HS-27A (cell line): Measurements from ENCODE around the gene EPB41L2.

Experiments
- DNase-seq: peaks from one replicate; pipeline ENCODE4 v3.0.0-alpha.2; 2012; ENCODE audit warnings: low read depth, missing footprints

The EPB41L2 gene

GRCh38 chr6:131061751-131062119 is 1.3 kb downstream of the EPB41L2 start:
- DNase-seq, result no peak

- no peak for DNase-seq
Observed at GRCh38 chr6:131061041-131061750, 1.8 kb downstream of the EPB41L2 start.

GRCh38 chr6:131060311-131060710 is 2.7 kb downstream of the EPB41L2 start:
- no peak for DNase-seq

DNA sequence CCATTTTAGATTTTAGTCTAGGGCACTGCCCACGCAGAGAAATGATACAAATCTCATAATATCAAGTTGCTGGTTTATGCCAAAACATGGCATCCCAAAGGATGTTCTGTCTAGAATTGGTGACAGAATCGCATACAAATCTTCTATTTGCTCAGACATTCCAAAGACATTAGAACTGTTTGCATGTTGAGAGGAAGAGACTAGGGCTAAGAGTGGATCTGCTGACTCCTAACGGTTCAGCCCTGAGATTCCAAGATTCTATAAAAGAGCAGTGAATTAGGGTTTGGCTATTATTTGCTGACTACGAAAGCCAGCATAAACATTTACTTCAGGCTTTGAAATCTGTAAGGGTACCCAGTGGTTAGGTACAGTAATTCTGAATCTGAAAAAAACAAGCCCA is 3.6 kb downstream of the EPB41L2 start:
- DNase-seq, result no peak

- DNase-seq, result no peak
Observed at GRCh38 chr6:131058236-131058635, 4.8 kb downstream of the EPB41L2 start.

GRCh38 chr6:131054392-131055250 is 8.4 kb downstream of the EPB41L2 start:
- no peak for DNase-seq

DNA sequence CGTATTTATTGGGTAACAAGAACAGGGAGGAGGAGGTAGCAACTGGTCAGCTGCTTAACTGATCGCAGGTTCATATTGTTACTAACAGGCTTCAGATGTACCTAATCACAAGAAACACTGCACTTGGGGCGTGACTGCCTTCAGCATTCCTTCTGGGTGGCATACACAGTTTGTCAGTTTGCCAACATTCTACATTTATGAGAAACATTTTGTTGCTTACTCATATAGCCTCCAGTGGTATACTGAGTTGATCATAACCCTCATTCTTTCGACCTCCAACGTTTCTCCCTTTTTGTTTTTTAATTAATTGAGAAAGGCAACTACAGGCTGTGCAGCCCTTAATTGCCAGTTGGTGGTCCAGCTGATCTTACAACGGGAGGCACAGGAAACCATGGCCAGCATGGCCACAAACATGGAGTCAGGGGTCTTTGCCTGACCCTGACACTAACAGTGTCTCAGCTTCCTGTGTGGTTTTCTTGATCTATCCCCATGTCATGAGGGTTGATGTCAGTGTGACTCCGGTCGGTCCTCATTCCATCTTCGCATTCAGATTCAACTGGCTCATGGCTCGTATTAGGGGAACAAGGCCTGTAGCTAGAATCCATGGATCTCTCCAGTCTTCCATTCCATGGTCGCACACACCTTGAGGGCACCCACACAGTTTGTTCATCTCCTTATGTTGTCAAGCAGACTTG is 9.4 kb downstream of the EPB41L2 start:
- no peak for DNase-seq

DNA sequence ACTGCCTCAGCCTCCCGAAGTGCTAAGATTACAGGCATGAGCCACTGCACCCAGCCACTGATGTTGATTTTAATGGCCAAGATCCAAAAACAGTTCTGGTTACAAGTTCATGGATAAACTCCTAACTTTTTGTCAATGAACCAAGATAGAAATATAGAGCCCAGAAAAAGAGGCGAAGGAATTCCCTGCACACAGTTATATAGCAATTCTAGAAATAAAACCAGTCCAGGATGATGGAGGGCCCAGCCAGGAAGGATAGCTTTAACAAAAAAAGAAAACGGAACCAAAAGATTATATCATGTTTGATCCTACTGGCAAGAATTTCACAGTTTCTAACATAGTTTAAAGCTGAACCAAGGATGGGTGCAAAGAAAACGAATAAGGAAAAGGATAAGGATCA is 10.9 kb downstream of the EPB41L2 start:
- no peak for DNase-seq

DNA sequence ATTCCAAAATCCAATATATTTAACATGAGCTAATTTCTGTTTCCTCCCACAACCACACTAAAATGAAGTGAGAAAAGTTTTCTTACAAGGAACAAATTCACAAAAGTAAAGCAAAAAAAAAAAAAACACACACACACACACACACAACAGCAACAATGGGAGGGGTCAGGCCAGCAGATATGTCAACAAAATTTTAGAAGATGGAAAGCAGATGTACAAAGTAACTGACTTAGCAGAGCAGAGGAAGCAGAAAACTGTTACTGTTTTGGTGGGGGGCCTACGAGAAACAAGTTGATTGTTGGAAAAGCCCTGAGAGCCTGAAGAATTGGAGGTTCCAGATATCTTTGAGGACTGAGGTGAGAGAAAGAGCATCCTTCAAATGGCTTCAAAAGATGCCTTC is 11.7 kb downstream of the EPB41L2 start:
- DNase-seq, result no peak

DNA sequence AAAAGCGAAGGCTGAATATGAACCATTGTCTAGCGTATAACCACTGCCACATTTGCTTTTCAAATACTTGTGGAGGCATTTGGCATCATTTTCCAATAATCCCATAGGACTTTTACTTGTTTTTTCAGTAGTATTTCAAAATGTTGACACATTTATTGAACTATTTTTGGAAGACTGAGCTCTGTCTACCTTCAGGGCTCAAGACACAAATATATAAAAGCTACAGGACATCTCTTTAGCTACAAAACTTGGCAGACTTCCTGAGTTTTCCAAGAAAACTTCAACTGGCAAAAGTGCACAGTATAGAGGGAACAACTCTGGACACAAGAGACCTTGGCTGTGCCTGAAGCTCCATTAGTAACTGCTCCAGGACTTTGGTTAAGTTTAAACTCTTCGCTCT is 13.4 kb downstream of the EPB41L2 start:
- no peak for DNase-seq

DNA sequence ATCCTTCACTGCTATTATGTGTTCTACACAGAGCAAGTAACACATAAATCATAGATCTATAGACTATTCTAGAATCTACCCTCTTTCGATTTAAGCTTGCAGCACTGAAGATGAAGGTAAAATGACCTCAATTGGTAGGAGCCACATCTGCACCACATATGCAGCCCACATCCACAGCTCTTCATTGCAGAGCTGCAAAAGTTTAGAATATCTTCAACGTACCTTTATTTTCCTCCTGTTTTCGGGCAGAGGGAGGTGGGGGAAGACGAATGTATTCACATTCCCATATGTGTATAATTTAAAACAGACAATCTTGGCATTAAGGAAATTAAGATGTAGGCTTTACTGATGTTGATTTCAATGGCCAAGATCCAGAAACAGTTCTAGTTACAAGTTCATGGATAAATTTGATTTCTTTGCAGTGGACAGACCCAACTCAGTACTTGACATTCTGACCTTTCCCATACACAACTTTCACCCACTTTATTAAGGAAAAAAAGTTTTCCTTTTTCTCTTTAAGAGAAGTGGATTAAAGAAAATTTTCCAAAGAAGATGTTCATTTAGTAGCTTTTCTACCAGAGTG is 14.0 kb downstream of the EPB41L2 start:
- DNase-seq, result no peak

DNA sequence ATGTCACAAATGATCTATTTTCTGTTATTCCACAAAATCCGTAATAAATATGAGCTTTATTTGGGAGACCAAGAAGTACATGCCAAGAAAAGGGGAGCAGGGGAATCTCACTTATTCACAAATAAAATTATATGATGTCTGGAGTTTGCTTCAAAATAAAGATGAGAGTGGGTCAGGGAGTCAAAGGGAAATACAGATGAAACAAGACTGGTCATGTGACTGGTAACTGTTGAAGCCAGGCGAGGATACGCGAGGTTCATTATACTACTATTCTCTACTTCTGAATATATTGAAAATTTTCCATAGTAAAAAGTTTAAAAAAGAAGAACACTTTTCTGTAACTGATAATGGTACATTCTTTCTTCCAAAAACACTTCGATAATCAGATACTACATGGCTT is 14.6 kb downstream of the EPB41L2 start:
- no peak for DNase-seq

DNA sequence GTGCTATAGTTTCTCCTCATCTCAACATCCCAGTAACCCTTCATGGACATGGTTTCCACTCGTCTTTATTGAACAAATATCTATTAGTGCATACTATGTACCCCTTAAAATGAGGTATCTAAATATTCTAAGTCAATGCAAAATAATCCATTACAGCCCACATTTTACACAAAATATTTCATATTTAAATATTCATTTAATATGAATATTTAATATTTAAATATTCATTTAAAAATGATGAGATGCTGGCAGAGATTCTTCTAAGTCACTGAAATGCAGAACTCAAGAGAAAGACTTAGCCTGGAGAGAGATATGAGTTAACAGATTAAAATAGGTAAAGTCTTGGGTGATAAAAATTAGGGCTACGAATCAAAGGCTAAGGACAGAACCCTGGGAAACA is 17.9 kb downstream of the EPB41L2 start:
- no peak for DNase-seq

- DNase-seq, result no peak
Observed at GRCh38 chr6:131043902-131044447, 19.1 kb downstream of the EPB41L2 start.

GRCh38 chr6:131042664-131043063 is 20.4 kb downstream of the EPB41L2 start:
- no peak for DNase-seq

DNA sequence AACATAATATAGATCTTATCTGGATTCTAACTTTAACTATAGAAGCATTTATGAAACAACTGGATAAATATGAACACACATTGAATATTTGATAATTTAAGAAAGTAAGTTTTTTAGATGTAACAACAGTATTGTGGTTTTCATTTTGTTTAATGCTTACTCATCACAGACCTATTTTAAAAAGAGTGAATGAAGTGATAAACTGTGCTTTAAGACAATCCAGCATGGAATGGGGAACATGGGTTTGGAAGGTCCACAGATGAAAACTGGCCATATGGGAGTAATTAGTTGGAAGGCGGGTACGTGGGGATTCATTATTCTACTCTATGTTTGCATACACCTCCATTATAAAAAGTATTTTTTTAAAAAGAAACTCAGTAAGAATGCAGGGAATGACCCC is 21.2 kb downstream of the EPB41L2 start:
- no peak for DNase-seq

DNA sequence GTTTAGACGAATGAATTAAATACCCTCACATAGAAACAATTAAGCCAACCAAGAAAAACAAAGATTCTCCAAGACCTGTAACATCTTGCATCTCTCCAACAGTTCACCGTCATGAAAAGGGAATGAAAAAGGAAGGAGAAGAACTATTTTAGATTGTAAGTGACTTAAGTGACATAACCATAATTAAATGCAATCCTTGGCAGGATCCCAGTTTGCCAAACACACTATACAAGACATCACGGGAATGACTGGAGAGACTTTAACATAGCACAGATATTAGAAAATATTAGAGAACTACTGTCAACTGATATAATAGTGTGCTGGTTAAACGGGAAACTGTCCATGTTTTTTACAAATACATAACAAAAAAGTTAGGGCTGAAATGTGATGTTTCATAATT is 22.2 kb downstream of the EPB41L2 start:
- DNase-seq, result no peak

- no peak for DNase-seq
Observed at GRCh38 chr6:131039345-131039680, 23.7 kb downstream of the EPB41L2 start.

DNA sequence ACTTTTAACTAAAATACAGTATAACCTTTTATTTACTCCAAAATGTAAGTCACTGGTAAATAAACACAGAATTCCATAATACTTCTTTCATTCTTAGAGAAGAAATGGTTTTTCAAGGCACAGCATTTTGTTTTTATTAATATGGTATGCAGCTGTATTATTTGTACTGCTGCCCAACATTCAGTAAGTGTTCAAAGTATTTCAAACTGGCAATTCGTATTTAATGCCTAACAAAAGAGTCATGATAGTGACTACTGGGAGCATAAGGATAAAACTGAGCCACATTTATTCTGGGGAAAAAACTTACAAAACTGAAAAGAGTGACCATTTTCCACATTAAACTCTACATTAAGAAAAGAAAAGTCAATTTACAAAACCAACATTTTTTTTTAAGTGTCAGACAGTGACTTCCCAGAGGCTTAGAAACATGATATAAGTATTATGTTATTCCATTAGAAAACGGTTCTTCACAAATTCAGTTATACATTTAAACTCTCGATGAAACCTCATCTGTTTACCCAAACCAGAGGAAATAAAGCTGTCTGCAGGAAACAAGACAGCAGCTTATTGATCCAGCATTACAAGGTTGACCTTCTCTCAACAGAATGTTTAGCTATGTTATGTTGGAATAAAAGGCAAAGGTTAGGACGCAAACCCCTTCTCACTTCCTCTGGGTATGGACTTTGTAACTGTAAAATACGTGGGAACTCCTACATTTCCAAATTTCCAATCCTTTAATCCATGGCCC is 24.3 kb downstream of the EPB41L2 start:
- DNase-seq, result no peak

- DNase-seq, result no peak
Observed at GRCh38 chr6:131037194-131037897, 25.7 kb downstream of the EPB41L2 start.

- no peak for DNase-seq
Observed at GRCh38 chr6:131036601-131037000, 26.4 kb downstream of the EPB41L2 start.
